Astrocyte of the cerebellum (primary cell): ENCODE data around the gene SIRT7.

ENCODE experiments used
- DNase-seq: peaks from one replicate; pipeline ENCODE4 v3.0.0-alpha.2; 2011; ENCODE audit warnings: low read depth
- H3K4me3 ChIP-seq: 2 replicates; pipeline ENCODE4 v1.5.1; 2011; ENCODE audit warnings: mild to moderate bottlenecking, low read depth, low read length, moderate library complexity
- CTCF ChIP-seq: IDR thresholded peaks from 2 replicates; pipeline ENCODE4 v1.5.1; 2012; ENCODE audit warnings: low read length, low read depth, moderate library complexity, mild to moderate bottlenecking; ENCODE audit errors: missing control alignments
- in situ Hi-C: cut with HindIII; loops from 2 replicates; pipeline ENCODE4 v1.10.0; 2017; ENCODE audit warnings: low sequenced_read_pairs

Gene SIRT7

GRCh38 chr17:81942167-81942553 lies 24.2 kb upstream of the SIRT7 start:
- in situ Hi-C loops = no loop called here
- no peak overlapping the region for H3K4me3 ChIP-seq
- no peak for TF ChIP-seq CTCF
- DNase-seq = no peak

GRCh38 chr17:81941484-81942166 lies 23.6 kb upstream of the SIRT7 start:
- in situ Hi-C loops = no loop called here
- DNase-seq = no peak
- TF ChIP-seq CTCF = no peak
- H3K4me3 ChIP-seq = no peak overlapping the region

GRCh38 chr17:81940538-81941483 lies 22.8 kb upstream of the SIRT7 start:
- no peak overlapping the region for H3K4me3 ChIP-seq
- in situ Hi-C loops = no loop called here
- DNase-seq = no peak
- no peak for TF ChIP-seq CTCF

- in situ Hi-C loops = no loop called here
- H3K4me3 ChIP-seq = no peak overlapping the region
- no peak for TF ChIP-seq CTCF
- no peak for DNase-seq
Measured at GRCh38 chr17:81939881-81940385, 22.0 kb upstream of the SIRT7 start.

GRCh38 chr17:81939218-81939617 lies 21.2 kb upstream of the SIRT7 start:
- no peak for TF ChIP-seq CTCF
- no peak overlapping the region for H3K4me3 ChIP-seq
- no peak for DNase-seq
- in situ Hi-C loops = no loop called here

GRCh38 chr17:81935709-81936084 lies 17.7 kb upstream of the SIRT7 start:
- in situ Hi-C loops = no loop called here
- DNase-seq = no peak
- no peak for TF ChIP-seq CTCF
- H3K4me3 ChIP-seq = peak overlapping the region; percentile 85
